ENCODE measurements around the gene LRRC32.
A peak's percentile ranks its signal among the peaks of the same experiment; 100 is the strongest.

The LRRC32 gene

DNA sequence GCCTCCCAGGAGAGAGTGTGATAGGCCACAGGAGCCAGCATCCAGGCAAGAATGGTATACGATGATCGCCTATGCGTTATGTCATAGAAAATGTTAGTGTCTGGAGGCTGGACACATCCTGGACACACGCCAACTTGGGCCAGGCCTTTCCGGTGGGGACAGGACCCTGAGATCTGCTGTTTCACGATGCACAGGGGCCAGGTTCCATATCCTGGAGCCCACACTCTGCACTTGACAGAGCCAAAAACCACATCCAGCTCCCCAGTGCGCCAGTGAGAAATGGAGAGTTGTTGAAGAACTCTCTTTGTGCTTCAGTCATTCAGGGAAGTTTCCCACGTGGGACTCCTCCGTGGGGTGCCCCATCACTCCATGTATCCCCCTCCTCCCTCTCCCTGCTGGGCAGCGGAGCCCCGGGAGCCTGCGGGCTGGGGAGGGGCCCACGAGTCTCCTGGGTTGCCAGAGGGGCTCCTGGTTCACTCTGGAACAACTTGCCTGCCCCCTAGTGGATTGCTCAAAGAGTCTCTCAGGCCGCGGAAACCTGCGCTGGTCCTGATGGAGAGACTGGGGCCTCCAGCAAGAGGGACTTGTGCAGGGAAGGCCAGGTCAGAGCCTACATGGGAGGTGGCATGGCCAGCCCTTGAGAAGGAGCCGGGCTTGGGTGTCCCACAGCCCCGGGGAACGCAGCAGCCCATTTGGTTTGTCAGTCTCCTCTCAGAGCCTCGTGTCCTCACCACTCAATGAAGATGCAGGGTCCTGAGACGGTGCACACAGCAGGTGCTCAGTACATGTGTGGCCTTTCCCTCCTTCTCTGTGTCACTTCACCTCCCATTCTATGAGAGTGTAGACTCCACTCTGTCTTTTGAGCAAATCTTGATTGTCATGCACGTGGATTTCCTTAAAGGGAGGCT lies 10.2 kb upstream of the LRRC32 start:
- peak; percentile 78 for DNase-seq (ENCODE audit: low spot score)

- DNase-seq (ENCODE audit: low spot score), result no peak
Observed at GRCh38 chr11:76678321-76678720, 7.8 kb upstream of the LRRC32 start.

DNA sequence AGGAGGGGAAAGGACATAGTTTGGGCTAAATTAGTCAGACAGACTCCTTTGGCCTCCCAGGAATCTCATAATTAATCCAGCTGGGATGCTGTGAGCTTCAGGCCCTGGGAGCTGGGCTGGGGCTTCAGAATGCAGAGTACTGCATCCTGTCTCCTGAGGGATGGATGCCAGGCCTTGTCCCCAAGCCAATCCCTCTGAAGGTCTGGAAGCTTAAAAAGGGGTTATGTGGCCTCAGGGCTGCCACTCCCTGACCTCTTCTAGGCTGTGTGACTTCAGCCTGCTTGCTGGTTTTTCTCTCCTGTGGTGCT lies 6.9 kb upstream of the LRRC32 start:
- DNase-seq (ENCODE audit: low spot score), result no peak

DNA sequence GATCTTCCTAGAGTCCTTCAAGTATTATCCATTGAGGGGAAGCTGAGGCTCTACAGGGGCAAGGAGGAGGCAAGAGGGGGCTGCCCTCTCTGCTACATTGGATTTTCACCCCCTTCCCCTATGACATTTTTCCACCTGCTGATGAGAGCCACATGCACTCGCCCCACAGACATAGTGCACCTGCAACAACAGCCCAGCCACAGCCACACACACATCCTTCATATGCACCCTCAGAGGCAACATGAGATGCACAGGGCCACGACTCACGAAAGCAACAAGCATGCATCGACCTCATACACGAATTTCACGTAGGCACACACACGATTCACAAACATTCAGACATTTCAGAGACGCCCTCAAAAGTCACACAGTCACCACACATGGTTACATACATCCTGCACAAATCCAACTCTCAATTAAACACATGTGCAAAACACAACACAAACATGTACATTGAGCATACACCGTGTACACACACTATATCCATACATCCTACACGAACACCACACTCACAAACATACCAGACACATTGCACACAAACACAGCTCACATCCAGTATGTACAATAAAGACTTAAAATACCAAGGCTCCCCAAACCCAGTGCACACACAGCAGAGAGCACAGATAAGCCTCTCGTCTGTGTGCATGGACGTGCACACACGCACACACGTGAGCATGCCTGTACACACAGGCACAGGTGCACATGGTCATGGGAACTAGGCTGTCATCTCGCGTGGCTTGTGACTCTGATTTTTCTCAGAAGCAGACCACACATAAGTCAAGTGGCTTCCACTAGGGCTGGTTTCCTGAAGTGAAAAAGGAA lies 6.3 kb upstream of the LRRC32 start:
- no peak for DNase-seq (ENCODE audit: low spot score)

- DNase-seq (ENCODE audit: low spot score), result no peak
Observed at GRCh38 chr11:76674517-76675400, 4.2 kb upstream of the LRRC32 start.

DNA sequence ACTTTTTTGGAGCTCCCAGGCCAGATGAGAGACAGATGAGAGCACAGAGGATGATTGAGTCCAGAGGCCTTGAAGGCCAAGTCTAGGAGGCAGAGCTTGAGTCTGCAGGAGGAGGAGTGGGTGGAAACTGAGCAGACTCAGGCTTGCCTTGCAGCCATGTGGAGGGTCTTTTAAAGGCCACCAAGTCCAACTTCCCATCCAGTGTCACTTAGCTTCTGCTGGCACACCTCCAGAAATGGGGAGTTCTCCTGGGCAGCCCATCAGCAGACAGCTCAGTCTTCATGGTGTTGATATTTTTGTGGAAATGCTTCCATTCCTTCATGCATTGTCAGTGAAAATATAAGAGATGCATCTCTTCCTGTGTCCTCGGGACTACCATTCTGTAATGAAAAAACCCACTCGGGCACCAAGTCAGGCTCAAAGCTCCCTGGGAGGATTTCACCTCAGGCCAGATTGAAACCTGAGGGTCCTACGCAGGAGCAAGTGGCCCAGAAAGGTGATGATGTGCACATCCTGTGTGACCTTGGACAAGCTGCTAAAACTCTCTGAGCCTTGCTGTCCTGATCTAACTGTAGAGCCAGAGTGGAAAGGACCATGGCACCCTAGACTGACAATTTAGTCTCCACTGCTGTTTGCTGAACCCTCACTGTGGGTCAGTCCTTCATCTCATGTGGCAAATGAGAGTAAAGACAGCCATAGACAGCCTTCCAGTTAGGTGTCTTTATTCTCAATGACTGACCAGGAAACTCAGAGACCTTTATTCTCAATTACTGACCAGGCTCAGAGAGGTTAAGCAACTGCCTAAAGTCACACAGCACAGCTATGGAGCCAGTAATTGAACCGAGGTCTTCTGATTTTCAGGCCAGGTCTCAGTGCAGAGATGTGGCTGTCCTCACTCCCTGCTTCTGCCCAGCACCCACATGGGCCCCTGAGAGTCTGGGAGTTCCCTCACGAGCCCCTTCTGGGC lies 2.9 kb upstream of the LRRC32 start:
- no peak for DNase-seq (ENCODE audit: low spot score)

- no peak for DNase-seq (ENCODE audit: low spot score)
Observed at GRCh38 chr11:76672431-76673175, 2.1 kb upstream of the LRRC32 start.

DNA sequence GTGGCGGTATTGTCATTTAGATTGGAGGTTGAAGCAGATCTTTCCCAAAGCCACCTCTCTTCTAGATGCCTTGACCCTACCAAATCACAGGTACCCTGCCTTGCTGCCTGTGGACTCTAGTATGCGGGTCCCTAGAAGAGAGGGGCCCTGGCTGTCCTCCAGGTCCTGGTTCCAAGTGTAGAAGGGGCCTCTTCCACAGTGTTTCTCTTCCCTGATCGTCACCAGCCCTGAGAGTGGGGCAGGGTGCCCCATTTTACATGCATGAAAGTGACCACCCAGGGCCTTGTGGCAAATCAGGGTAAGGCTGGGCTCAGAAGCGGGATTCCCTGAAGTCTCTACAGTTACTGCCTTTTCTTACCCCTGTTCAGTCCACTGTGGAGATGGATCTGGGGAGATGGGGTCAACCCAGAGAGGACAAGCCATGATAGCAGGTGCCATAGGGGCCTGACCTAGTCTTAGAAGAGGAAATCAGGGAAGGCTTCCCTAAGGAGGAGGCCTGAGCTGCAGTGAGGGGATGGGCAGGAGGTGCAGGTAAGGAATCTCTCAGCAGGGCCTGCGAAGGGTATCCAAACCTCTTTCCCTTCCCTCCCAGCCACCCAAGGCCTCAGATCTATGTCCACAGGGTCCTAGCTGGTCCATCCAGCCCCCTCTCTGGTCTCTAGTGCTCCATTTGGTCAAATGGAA lies 1.2 kb upstream of the LRRC32 start:
- no peak for DNase-seq (ENCODE audit: low spot score)

DNA sequence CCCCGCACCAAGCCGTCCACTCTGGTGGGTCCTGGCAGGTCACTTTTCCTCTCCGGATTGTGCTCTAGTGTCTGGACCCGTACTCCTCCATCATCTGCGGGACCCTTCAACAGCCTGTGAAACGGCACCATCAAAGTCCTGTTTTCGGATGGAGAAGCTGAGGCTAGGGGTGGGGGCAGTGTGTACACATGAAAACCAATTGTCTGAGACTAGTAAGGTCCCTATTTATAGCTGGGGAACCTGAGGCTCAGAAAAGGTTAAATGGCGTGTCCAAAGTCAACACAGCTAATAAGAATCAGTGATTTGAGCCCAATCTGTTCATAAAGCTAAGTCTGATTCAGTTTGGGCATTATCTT lies 668 bp upstream of the LRRC32 start:
- DNase-seq (ENCODE audit: low spot score), result no peak

DNA sequence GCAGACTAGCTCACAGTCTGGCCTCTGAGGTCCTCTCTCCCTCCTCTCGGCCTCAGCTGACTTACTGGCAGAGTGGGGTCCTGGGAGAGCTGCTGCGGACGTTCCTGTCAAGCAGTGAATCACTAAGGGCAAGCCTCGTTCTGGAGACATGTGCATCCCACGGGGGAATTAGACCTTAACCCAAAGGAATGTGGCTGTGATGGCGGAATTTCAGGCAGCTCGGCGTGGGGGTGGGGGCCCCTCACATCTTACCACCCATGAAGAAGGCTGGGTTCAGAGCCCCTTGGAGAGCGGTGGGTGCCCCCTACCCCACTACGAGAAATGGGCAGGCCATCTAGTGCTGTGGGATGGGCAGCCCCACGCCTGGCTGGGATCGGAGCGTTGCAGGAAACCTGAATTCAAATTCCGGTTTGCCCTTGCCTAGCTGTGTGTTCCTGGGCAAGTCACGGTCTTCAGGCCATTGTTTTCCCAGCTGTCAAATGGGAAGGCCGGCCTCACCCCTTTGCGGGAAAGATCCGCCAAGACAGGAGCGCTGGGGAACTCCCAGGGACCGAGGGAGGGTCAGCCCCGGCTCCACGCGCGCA lies 554 bp downstream of the LRRC32 start:
- DNase-seq (ENCODE audit: low spot score), result no peak

- no peak for DNase-seq (ENCODE audit: low spot score)
Observed at GRCh38 chr11:76668362-76669155, 2.0 kb downstream of the LRRC32 start.

GRCh38 chr11:76667856-76668255 lies 2.7 kb downstream of the LRRC32 start:
- no peak for DNase-seq (ENCODE audit: low spot score)

GRCh38 chr11:76667271-76667818 lies 3.2 kb downstream of the LRRC32 start:
- no peak for DNase-seq (ENCODE audit: low spot score)

DNA sequence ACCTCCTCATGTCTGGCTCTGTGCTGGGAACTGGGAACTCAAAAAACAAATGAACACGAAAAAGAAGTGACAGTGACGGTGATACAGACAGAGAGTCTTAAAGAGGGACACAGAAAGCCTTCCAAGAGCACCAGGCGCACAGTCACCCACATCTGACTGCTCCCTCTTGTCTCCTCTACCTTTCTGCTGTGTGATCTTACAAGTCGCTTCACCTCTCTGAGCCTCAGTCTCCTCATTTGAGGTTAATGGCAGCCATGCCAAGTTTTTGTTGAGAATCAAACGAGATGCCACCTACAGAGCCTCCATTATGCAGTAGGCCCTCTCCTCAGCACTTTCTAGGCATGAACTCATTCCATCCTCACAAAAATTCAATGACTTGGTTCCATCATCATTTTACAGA lies 3.7 kb downstream of the LRRC32 start:
- DNase-seq (ENCODE audit: low spot score), result no peak

DNA sequence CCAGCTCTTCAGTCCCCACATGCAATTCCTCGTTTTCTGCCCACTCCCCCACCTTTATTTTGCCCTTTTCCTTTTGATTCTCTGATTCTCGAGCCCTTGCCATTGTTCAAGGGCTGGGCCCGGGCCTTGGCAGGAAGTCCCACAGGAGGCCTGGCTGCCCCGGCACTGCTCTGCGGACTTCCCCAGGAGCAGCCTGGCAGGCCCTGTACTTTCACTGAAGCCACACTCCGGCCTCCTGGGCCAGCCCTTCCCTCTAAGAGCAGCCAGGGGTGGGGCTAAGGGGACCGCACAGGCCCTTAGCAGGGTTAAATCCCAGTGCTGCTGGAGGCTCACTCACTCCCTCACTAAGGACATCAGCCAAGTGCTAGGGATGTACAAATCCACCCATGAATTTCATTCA lies 4.1 kb downstream of the LRRC32 start:
- DNase-seq (ENCODE audit: low spot score), result no peak

- no peak for DNase-seq (ENCODE audit: low spot score)
Observed at GRCh38 chr11:76665921-76666351, 4.6 kb downstream of the LRRC32 start.

- DNase-seq (ENCODE audit: low spot score), result no peak
Observed at GRCh38 chr11:76665172-76665571, 5.4 kb downstream of the LRRC32 start.

- DNase-seq (ENCODE audit: low spot score), result no peak
Observed at GRCh38 chr11:76664578-76665061, 5.9 kb downstream of the LRRC32 start.

Measured in Ammon's horn (tissue), 1 donor.